Activated naive CD4-positive, alpha-beta T cell (primary cell): ENCODE data around the gene ITGA3.
"Not testable (repeated sequence)": the region's sequence is repeated elsewhere in the genome, so short reads cannot be mapped to it uniquely, and the experiment has no call there.

Experiments used
- DNase-seq, 4 experiments: peaks; one replicate each; lab custom pipeline; 2025; lab: John Stamatoyannopoulos, UW

Gene ITGA3

GRCh38 chr17:50035421-50035879 lies 20.5 kb upstream of the ITGA3 start:
- DNase-seq = no peak

GRCh38 chr17:50035945-50036344 lies 20.0 kb upstream of the ITGA3 start:
- DNase-seq = no peak

GRCh38 chr17:50036455-50037261 lies 19.3 kb upstream of the ITGA3 start:
- DNase-seq = no peak

DNA sequence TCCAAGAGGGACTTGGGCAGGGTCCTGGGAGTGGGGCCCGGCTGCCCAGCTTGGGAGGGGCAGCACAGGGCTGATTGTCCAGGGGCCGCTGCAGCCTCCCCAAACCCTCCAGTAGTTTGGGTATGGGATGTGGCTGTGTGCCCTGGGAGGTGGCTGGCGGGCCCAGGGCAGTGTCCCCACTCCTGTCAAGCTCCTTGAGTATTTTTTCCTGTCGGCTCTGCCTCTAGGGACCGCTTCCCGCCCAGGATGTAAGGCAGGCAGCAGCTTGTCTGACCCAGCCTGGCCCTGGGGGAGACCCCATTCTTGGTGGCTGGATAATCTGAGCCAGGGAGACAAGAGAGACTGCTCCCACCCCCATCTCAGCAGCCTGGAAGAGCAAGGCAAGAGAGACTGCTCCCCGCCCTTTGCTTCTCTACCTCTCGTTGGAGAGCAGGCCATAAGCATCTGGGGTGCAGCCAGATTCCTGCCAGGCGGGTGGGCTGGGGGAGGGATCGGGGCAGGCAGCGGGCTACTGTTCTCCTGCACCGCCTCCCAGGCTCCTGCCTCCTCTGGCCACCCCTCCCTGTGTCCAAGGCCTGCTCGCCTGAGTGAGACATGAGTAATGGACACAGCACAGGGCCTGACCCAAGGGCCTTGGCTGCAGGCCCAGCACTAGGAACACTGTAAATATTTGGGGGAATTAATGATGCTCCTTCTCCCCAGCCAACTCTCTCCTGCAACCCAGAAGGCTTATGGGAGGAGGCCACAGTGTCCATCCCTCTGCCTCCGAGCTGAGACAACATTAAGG lies 18.4 kb upstream of the ITGA3 start:
- DNase-seq = no peak

GRCh38 chr17:50039058-50039457 lies 16.9 kb upstream of the ITGA3 start:
- no peak for DNase-seq

DNA sequence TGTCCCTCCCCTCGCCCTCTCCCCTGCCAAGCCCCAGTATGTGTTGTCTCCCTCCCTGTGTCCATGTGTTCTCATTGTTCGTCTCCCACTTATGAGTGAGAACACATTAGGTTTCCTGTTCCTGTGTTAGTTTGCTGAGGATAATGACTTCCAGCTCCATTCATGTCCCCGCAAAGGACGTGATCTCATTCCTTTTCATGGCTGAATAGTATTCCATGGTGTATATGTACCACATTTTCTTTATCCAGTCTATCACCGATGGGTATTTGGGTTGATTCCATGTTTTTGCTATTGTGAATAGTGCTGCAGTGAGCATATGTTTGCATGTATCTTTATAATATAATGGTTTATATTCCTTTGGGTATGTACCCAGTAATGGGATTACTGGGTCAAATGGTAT lies 15.4 kb upstream of the ITGA3 start:
- DNase-seq = not testable (repeated sequence)

GRCh38 chr17:50042211-50042610 lies 13.7 kb upstream of the ITGA3 start:
- DNase-seq = no peak

GRCh38 chr17:50043290-50044148 lies 12.4 kb upstream of the ITGA3 start:
- DNase-seq = no peak

DNA sequence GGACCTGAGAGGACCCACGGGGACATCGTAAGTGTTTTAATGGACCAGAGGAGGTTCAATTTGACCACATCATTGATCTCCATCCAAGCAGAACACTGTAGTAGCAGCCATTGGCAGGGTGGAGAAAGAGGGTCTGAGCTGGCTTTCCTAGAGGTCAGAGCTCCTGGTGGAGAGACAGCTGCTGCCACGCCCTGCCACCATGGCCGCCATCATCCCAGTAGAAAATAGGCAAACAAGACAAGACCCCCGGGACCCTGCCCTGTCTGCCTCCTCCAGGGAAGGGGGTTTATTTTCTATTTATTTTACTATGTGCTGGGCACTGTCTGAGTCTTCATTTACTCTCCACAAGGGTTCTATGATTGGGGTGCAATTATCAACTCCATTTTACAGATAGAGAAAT lies 11.4 kb upstream of the ITGA3 start:
- no peak for DNase-seq

DNA sequence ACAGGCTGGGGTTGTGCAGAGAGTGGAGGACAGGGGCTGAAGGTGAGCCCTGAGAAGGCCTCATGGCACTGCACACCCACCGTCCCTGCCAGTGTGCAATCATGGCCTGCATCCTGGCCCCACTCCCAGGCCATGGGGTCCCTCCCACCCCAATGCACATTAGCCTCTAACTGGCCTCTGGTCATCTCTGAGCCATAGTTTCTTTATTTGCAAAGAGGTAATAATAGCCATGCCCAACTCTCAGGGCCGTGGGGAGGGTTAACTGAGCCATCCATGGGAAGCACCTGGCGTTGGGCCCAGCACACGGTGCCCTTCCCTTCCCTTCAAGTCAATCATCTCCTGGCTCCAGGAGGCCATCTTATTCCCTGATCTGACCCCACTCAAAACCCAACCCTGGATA lies 10.8 kb upstream of the ITGA3 start:
- no peak for DNase-seq

DNA sequence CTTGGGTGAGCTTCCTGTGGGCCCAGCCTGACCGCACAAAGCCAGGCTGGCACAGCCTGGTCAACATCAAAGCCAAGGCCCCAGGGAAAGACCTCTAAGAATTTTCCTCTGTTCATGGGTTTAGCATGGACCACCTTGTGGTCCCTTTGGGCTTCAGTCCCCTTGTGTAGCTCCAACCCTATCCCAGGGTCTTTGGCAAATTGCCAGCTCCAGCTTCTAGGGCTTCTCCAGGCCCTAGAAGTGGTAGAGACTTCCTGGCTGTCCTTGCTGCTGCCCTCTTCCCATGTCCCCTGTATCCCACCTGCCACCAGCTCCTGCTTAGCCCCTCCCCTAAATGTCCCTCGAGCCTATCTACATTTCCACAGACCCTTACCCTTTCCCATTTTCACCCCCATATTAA lies 9.7 kb upstream of the ITGA3 start:
- no peak for DNase-seq

DNA sequence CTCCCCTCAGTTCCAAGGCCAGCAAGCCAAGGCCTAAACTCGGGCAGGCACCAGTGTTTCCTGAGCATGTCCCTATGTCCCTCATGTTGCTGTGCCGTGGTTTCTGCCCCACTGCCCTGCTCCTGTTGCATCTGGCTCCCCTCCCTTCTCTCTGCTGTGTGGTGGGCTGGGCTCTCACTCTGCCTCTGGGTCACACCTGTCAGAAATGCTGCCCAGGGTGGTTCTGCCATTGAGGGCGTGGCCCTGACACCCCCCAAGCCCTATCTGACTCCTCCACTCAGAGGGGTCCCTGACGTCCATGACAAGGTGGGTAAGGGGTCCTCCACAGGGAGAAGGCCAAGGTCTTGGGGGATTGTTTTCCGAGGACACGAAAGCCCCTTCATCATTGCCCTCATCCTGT lies 9.2 kb upstream of the ITGA3 start:
- DNase-seq = no peak

GRCh38 chr17:50047083-50047482 lies 8.8 kb upstream of the ITGA3 start:
- no peak for DNase-seq

GRCh38 chr17:50047488-50048126 lies 8.3 kb upstream of the ITGA3 start:
- DNase-seq = no peak

- no peak for DNase-seq
Measured at GRCh38 chr17:50048146-50048720, 7.7 kb upstream of the ITGA3 start.

DNA sequence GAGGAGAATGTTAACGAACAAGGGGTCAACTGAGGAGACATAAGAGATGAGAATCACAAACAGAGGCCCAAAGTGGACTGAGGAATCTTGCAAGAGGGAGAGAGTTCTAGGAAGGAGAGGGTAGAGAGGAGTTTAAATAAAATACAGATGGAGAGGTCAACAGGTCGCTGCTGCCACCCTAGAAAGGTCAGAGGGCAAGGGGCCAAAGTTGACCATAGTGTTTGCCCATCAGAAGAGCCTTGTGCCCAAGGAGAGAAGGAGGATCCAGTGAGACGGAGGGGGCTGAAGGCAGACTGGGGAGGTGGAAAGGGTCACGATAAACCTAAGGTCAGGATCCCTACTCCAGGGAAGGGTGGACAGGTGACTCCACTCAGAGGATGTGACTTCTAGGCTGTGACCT lies 6.9 kb upstream of the ITGA3 start:
- no peak for DNase-seq

DNA sequence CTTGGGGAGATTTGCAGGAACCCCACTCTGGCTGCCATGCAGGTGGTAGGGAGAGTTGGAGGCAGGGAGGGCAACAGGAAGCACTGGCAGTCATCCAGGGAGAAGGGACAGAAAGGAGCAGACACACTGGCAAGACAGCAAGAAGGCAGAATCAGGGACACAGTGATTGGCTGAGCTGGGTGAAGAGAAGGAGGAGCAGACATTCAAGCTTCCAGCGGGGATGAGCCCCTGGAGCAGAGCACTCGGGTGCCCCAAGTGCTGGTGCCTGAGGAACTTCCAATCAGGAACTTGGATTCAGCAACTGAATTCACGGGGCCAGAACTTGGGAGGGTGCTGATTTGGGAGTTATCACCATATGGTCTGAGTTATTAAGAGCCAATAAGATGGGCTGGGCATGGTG lies 6.3 kb upstream of the ITGA3 start:
- DNase-seq = no peak

GRCh38 chr17:50050431-50051032 lies 5.4 kb upstream of the ITGA3 start:
- DNase-seq = no peak

DNA sequence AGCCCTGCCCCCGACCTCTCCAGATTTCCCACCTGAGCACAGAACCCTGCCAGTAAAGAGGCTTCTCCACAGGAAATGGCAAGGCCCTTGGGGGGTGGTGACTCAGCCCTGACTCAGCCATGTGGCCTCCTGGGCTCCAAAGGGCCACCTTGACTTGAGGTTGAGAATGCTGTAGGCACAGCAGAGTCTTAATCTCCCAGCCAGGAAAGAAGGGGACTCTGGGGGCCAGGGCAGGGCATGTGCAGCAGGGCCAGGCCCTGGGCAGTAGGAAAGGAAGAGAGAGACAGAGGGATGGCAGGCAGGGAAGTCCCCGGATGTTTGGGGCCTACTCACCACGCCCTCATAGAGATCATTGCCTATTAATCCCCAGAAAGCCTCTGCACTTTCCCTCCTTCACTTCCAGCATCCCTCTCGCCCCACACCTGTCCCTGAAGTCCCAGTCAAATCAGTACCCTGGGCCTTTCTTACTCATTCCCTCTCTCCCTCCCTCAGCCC lies 4.8 kb upstream of the ITGA3 start:
- DNase-seq = peak in 1 of 4 experiments; percentile 20

DNA sequence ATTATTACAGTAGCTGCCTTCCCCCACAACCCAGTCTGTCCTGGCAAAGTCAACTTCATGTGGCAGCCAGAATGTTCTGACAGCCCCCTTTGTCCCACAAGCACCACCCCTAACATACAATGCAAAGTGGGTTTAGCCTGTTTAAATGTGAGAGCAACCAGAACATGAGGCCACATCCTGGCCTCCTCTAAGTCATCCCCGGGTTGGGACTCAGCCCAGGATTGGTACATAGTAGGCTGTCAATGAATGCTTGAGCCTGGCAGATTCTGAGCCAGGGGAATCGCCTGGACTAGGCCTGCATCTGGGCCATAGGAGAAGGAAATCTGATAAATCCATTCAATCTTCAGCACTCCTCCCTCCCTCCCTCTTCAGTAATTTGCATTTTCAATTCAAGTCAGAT lies 4.3 kb upstream of the ITGA3 start:
- no peak for DNase-seq

DNA sequence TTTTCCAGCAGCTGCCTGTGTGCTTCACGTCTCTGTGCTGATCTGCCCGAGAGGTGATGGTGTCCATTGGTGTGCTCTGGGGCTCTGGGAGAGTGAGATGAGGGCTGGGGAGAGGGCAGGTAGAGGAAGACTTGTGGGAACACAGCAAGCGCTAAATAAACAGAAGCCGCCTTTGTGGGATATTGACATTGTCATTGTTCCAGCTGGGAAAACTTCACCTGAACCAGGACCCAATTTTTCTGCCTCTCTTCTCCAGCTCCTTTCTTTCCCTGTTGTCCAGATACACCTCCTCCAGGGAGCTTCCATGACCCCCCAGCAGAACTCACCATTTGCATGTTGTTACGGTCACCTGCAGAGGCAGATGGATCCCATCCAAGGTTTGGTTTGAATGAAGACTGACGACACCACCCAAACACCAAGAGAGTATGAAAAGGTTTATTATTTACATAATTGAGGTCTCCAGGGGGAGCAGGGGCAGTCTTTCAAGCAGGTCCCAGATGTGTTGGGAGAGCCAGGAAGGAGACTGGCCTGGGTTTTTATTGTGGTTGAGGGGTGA lies 3.6 kb upstream of the ITGA3 start:
- DNase-seq = no peak
